HG03045 (cell line): ENCODE data around the gene TBPL1.
"Not testable (repeated sequence)": the region's sequence is repeated elsewhere in the genome, so short reads cannot be mapped to it uniquely, and the experiment has no call there.

Experiments used
- ATAC-seq: cut with Tn5 transposase; IDR thresholded peaks from one replicate; pipeline ENCODE4 v1.9.1; 2021; ENCODE audit warnings: mild to moderate bottlenecking, moderate library complexity; ENCODE audit not compliant: unreplicated experiment

The TBPL1 gene

DNA sequence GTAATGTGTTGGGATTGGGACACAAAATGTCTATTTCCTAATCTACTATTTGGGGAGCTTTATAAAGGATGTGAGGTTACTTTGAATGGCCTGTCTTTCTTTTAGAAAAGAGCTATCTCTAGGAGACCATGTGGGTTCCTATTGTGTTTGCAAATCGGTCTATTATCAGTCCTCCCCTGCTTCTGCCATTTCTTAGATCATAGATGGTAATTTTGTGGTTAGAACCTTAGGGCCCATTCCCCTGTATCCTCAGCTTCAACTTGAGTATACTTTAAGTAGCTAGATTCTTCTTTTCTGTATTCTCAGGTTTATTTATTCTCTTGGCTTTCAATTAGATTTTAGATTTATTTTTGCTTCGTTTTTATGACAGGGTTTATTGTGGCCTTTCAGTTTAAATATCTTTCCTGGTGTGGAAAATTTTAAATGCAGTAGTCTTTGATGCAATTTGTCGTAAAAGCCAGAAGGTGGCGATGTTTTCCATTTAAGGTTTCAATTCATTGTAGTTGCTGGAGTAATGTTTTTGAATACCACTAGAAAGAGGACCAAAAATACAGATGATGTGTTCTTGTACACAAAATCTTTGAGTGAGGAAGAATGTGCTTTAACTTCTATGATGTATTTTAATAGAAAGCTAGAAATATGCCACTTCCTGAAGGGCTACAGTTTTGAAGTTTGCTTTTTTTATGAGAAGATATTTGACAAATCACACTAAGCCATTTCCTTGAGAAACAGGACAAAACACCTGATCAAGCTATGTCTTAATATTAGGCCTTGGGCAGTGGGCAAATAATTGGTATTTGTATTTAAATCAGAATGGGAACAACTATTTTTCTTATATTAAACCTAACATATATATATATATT lies 20.3 kb downstream of the TBPL1 start:
- no peak for ATAC-seq

- no peak for ATAC-seq
These were observed 25.2 kb downstream of the TBPL1 start for GRCh38 chr6:133977983-133978895.

DNA sequence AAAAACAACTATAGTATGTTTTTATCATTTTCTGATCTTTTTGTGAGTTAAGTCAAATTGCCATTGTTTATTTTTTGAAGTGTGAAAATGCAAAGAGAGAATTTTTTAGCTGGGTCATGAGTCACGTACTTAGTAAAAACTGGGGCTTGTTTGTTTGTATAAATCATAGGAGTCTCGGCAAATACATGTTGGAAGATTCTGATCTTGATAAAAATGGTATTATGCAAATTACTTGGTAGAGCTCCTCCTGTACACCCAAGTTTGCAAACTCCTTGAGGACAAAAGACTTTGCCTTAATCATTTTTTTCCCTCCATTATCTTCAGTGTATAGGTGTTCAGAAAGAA lies 25.8 kb downstream of the TBPL1 start:
- no peak for ATAC-seq

DNA sequence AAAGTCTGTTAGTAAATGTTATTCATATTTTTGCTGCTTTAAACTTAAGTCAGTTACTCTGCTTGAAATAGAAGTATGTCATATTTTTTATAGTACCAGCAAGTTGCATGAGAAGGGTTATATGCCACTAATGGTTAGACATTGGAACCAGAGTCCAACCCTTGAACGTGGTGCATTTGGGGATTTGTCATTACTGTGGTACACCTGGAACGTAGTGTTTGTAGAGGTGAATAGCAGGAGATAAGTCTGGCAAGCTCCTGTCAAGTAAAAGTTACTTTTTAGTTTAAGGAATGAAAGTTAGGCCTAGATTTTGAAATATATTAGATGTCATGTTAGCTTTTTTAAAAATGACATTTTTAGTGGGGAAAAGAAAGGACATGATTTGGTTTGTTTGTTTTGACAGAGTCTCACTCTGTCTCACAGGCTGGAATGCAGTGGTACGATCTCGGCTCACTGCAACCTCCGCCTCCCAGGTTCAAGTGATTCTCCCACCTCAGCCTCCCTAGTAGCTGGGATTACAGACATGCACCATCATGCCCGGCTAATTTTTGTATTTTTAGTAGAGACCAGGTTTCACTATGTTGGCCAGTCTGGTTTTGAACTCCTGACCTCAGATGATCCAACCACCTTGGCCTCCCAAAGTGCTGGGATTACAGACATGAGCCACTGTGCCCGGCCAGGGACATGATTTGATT lies 26.4 kb downstream of the TBPL1 start:
- ATAC-seq: not testable (repeated sequence)

DNA sequence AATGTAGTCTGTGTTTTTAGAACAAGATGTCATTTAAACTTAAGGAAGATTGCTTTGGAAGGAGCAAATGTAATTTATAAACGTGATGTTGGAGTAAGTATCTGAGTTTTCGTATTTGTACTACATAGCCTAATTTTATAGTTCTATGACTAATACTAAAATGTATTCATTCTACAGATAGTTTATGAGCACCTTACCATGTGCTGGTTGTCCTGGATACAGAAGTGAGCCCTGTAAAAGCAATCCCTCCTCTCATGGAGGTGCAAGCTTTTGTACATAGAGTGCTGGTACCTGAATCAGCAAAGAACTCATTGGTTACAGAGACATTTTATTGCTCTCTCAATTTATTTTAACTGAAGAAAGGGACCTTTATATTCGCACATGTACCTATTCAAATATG lies 27.1 kb downstream of the TBPL1 start:
- no peak for ATAC-seq

GRCh38 chr6:133983099-133983939 lies 30.3 kb downstream of the TBPL1 start:
- ATAC-seq: no peak

- ATAC-seq: no peak
These were observed 32.9 kb downstream of the TBPL1 start for GRCh38 chr6:133985970-133986369.

- ATAC-seq: no peak
These were observed 33.9 kb downstream of the TBPL1 start for GRCh38 chr6:133986942-133987341.

- no peak for ATAC-seq
These were observed 36.5 kb downstream of the TBPL1 start for GRCh38 chr6:133989525-133989924.

DNA sequence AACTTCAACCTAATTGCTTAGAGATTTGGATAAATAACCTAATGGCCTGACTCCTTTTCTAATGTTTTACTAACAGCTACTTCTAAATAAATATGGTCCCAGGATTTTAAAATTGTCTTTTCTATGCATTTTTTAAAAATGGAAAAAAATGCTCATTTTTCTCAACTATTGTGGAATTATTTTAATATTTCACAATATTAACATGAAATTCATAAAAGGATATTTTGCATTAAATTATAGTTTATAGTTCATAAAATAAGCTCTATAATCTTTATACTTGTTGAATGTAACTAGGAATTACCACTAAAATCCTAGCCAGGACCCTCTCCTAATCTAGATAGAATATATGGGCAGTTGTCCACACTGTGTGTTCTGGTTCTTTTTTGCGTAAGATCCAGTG lies 37.3 kb downstream of the TBPL1 start:
- ATAC-seq: no peak

DNA sequence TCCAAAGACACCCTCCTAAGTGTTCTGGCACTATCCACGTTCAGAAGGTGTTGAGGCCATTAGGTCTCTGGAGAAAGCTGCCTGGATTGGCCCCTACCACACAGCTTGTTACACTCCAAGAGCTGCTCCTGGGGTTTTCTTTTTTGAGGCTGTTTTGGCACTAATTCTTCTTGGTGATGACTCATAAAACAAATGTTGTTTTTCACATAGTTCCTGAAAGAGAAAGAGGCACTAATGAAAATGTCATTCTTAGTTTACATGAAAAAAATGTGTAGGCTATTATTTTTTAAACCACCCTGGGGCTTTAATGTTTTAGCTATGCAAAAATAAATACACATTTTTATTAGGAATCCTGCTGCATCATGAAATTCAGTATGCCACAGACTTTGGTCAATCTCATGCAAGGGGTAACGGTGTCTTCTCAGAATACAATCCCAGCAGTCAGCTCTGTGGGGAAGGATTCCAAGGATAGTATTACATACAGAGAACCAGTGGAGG lies 38.1 kb downstream of the TBPL1 start:
- ATAC-seq: no peak

DNA sequence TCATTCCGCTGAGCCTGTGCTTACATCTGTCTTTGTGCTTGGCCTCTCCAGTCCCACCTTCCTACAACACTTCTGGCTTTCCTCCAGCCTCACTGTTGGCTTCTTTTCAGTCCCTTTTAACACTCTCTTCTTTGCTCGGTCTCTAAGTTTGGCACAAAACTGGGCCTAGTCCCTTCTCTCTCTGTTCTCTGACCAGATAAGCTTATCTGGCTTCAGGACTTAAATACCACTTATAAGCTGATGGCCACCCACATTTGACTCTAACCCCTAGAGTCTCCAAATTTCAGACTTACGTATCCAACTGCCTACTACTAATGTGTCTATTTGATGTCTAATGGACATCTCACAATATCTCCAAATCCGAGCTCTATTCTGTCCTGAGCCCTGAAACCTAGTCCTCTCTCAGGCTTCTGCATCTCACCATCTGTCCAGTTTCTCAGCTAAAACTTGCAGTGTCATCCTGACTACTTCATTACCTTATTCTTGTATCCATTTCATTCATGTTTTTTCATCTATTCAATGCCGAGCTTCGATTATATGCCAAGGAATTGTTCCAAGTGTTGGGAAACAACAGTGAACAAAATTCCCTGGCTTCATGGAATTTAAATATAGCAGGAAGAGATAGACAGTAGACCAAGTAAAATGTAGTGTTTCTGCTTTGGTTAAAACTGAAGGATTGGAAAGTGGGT lies 40.1 kb downstream of the TBPL1 start:
- no peak for ATAC-seq

DNA sequence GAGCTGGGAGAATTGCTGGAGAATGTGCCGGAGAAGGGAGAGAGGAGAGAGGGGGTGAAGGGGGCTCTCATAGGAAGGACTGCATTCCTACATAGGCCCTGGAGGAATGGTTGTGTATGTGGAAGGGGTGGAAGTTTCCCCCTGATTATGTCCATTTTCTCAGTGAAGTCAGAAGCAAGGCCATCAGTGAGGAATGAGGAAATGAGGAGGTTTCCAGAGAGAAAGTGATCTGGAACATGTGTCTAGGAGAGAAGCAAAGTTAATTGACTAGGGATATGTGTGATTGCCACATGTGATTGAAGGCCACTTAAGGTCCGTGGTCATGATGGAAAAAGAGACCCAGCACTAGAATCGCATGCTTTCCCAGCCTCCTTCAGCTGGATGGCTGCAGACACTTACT lies 42.3 kb downstream of the TBPL1 start:
- ATAC-seq: no peak

DNA sequence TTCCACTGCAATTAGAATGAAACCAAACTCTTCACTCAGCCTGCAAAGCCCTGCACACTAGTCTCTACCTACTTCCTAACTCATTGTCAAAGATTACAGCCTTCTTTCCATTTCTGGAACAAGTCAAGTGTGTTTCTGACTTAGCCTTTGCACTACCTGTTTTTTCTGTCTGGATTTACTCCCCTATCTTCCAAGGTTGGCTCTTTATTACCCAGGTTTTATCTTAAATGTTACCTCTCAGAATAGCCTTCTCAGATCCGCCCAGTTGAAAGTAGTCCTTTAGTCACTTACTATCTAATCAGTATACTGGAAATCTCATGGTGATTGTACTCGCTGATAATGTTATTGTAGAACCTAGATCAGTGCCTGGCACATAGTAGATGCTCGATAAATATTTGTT lies 42.7 kb downstream of the TBPL1 start:
- ATAC-seq: no peak

GRCh38 chr6:133997267-133997666 lies 44.2 kb downstream of the TBPL1 start:
- no peak for ATAC-seq

DNA sequence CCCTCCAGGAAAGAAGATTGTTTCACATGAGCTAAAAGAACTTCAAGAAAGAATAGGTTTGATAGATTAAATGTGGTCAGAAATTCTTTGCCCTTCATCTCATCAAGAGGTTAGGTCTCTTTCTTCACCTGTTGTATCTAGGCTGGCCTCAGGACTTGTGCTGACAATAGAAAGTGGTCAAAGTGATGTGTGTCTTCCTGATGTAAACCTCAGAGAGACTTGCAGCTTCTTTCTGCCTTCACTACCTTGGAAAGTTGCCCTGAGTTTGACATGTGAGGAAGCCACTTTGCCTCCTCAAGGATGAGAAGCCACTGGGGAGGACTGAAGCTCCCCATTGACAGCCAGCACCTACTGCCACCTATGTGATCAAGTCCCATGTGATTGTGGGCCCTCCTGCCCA lies 46.3 kb downstream of the TBPL1 start:
- no peak for ATAC-seq

DNA sequence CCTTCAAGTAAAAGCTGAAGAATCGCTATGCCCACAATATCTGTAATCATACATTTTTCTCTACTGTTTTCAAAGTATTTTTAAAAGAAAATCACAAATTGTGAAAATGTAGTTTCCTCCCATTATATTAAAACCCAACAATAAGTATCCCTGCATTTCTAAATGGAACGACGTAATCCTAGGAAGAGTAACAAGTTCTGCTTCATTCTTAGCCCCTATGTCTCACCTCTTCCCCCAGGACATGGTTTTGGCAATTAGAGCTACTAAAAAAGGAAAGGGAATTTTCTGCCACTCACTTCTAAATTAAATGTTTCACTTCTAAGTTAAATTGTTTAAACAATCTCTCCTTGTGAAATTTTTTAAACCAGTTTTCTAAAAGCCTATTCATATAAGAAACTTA lies 47.4 kb downstream of the TBPL1 start:
- no peak for ATAC-seq

- no peak for ATAC-seq
These were observed 49.8 kb downstream of the TBPL1 start for GRCh38 chr6:134002821-134003220.

- no peak for ATAC-seq
These were observed 50.5 kb downstream of the TBPL1 start for GRCh38 chr6:134003542-134003951.

DNA sequence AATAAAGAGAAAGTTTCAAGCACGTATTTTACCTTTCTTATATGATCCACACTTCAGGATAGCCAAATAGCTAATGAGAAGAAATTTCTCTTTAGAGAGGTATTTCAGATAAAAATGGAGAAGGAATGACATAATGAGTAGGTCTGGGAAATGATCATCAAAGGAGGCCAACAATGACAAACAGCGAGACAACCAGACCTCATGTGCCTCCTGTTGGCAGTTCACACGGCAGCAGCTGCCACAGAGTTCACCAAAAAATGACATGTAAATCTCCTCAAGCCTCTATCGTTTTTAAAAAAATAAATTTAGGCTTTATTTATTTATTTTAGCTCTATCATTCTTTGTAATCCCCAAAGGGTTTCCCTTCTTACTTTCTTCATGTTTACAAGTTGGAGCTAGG lies 51.7 kb downstream of the TBPL1 start:
- no peak for ATAC-seq
